ENCODE measurements around the gene VIPR2. TPM values are rescaled to one million over a fixed set of nuclear protein-coding genes. Genes with fewer than 3 reads are reported as not detected.
A peak's percentile ranks its signal among the peaks of the same experiment; 100 is the strongest.
"Not testable (repeated sequence)": the region's sequence is repeated elsewhere in the genome, so short reads cannot be mapped to it uniquely, and the experiment has no call there.

The VIPR2 gene
- total RNA-seq, 1 donor from 2014 or later, result not detected

DNA sequence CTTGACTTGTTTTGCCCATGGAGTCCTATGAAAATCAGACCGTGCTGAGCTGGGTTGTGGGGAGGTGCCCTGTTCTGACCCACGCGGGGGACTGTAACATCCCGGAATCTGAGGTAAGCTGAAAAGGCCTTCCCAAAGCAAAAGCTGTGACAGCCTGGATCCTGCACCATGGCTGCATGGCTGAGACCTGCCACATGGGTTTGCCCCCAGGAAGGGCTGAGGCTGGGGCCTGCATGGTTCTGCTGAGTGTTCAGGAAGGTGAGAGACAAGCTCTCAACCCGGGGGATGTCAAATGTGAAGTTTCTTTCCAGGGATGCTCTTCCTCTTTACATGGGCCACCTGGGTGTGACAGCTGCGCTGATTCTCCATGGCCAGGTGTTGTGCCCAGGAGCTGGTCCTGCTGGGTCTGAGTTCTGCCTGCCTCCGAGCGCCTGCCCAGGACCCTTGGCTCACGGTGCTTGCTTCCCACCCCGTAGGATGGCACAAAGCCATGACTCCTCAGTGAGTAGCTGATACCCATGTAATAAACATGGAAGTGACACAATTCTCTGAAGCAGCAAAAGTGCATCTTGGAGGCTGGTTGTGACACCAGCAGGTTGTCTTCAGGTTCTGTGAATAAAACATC, 58.3 kb downstream of the VIPR2 start:
- H3K27ac Mint-ChIP-seq (ENCODE audit: unreplicated experiment), result no peak overlapping the region
- peaks cover 4% of the 10 kb centered on the region for H3K27me3 Mint-ChIP-seq (ENCODE audit: unreplicated experiment)
- no peak overlapping the region for H3K4me3 Mint-ChIP-seq (ENCODE audit: unreplicated experiment)
- peaks cover 9% of the 10 kb centered on the region for H3K9me3 Mint-ChIP-seq (ENCODE audit: unreplicated experiment)
- peak; percentile 3 for DNase-seq
- H3K36me3 Mint-ChIP-seq (ENCODE audit: unreplicated experiment), result no peaks in the 10 kb centered on the region
- no peaks in the 10 kb centered on the region for H3K4me1 Mint-ChIP-seq (ENCODE audit: low read depth, unreplicated experiment)
- TF ChIP-seq, protein P1, sequence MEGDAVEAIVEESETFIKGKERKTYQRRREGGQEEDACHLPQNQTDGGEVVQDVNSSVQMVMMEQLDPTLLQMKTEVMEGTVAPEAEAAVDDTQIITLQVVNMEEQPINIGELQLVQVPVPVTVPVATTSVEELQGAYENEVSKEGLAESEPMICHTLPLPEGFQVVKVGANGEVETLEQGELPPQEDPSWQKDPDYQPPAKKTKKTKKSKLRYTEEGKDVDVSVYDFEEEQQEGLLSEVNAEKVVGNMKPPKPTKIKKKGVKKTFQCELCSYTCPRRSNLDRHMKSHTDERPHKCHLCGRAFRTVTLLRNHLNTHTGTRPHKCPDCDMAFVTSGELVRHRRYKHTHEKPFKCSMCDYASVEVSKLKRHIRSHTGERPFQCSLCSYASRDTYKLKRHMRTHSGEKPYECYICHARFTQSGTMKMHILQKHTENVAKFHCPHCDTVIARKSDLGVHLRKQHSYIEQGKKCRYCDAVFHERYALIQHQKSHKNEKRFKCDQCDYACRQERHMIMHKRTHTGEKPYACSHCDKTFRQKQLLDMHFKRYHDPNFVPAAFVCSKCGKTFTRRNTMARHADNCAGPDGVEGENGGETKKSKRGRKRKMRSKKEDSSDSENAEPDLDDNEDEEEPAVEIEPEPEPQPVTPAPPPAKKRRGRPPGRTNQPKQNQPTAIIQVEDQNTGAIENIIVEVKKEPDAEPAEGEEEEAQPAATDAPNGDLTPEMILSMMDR (IDR thresholded peaks at IDR 0.05; ENCODE audit: partially characterized antibody, unreplicated experiment), result no peak

DNA sequence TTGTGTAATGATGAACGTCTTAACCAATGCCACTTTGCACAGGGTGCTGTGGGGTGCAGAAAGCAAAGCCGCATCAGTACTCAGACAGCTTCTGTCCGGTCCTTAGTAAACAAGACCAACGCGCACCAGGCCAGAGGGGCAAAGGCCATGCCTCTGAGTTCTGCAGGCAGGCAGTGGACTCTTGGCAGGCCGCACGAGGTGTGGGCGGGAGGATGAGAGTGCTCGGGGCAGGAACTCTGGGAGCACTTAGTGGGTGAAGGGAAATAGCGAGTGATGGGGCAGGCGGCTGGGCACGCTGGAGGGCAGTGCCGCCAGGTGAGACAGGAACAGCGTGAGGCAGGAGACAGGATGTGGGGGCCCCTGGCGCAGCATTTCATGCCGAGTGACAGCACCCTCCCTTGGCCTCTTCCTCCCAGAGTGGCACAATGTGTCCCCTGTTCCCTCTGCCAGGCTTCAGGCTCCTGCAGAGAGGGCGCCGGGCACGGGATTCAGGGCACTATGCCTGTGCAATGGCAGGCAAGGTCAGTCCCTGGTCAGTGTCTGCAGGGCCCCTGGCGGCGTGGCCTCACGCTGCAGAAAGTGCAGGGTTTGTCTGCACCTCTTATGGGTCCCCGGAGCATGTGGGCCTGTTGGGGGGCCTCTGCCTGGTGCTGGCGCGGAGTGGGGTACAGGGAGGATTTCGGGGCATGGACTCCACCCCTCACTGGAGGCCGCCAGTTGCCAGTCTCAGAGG, 60.4 kb downstream of the VIPR2 start:
- Mint-ChIP-seq H3K27me3 (ENCODE audit: unreplicated experiment) (peaks cover 4% of the 10 kb centered on the region), H3K27ac (ENCODE audit: unreplicated experiment) (no peak overlapping the region), H3K36me3 (ENCODE audit: unreplicated experiment) (no peaks in the 10 kb centered on the region), H3K9me3 (ENCODE audit: unreplicated experiment) (peaks cover 6% of the 10 kb centered on the region), H3K4me3 (ENCODE audit: unreplicated experiment) (no peak overlapping the region), H3K4me1 (ENCODE audit: low read depth, unreplicated experiment) (no peaks in the 10 kb centered on the region)
- DNase-seq, result peak; percentile 8
- TF ChIP-seq, protein P1 (IDR thresholded peaks at IDR 0.05; ENCODE audit: partially characterized antibody, unreplicated experiment), result no peak

DNA sequence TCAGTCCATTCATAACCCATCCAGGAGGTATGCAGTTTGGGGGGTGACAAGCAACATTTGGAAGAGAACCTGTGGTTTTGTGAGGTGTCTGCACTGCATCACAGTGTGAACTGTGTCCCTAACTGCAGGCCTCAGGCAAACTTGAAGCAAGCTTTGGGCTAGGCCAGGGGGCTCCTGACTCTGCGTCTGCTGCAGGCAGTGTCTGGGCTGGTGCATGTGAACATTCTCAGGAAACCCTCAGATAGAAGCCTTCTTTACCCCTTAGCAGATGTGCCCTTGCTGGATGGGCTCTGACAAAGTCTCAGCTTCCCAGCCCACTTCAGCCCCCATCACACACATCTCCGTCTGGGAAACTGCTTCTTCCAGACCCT, 61.0 kb downstream of the VIPR2 start:
- Mint-ChIP-seq H3K27me3 (ENCODE audit: unreplicated experiment) (peaks cover 4% of the 10 kb centered on the region), H3K4me3 (ENCODE audit: unreplicated experiment) (no peak overlapping the region), H3K9me3 (ENCODE audit: unreplicated experiment) (peaks cover 6% of the 10 kb centered on the region), H3K36me3 (ENCODE audit: unreplicated experiment) (no peaks in the 10 kb centered on the region), H3K27ac (ENCODE audit: unreplicated experiment) (no peak overlapping the region), H3K4me1 (ENCODE audit: low read depth, unreplicated experiment) (no peaks in the 10 kb centered on the region)
- DNase-seq, result peak; percentile 6
- TF ChIP-seq, protein P1 (IDR thresholded peaks at IDR 0.05; ENCODE audit: partially characterized antibody, unreplicated experiment), result no peak

GRCh38 chr7:159083001-159083697, 61.5 kb downstream of the VIPR2 start:
- DNase-seq, result peak; percentile 6
- Mint-ChIP-seq H3K4me1 (ENCODE audit: low read depth, unreplicated experiment) (no peaks in the 10 kb centered on the region), H3K27ac (ENCODE audit: unreplicated experiment) (no peak overlapping the region), H3K9me3 (ENCODE audit: unreplicated experiment) (peaks cover 6% of the 10 kb centered on the region), H3K36me3 (ENCODE audit: unreplicated experiment) (no peaks in the 10 kb centered on the region), H3K27me3 (ENCODE audit: unreplicated experiment) (peaks cover 4% of the 10 kb centered on the region), H3K4me3 (ENCODE audit: unreplicated experiment) (no peak overlapping the region)
- TF ChIP-seq, protein P1 (IDR thresholded peaks at IDR 0.05; ENCODE audit: partially characterized antibody, unreplicated experiment), result no peak

DNA sequence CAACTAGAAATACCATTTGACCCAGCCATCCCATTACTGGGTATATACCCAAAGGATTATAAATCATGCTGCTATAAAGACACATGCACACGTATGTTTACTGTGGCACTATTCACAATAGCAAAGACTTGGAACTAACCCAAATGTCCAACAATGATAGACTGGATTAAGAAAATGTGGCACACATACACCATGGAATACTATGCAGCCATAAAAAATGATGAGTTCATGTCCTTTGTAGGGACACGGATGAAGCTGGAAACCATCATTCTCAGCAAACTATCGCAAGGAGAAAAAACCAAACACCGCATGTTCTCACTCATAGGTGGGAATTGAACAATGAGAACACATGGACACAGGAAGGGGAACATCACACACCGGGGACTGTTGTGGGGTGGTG, 62.6 kb downstream of the VIPR2 start:
- H3K4me1 Mint-ChIP-seq (ENCODE audit: low read depth, unreplicated experiment); H3K9me3 Mint-ChIP-seq (ENCODE audit: unreplicated experiment); H3K36me3 Mint-ChIP-seq (ENCODE audit: unreplicated experiment); H3K4me3 Mint-ChIP-seq (ENCODE audit: unreplicated experiment); H3K27ac Mint-ChIP-seq (ENCODE audit: unreplicated experiment); H3K27me3 Mint-ChIP-seq (ENCODE audit: unreplicated experiment); DNase-seq: not testable (repeated sequence)
